Activated naive CD8-positive, alpha-beta T cell treated with anti-CD3 and anti-CD28 coated beads, Interleukin-2, amount 10 ng/mL, durations not matched to agents 7 days and 5 days (primary cell): ENCODE data around the gene SLC16A3. TPM values are rescaled to one million over a fixed set of nuclear protein-coding genes. Genes with fewer than 3 reads are reported as not detected.

Experiments used
- ATAC-seq: fragments of 150-1000 bp; cut with Tn5 transposase; one replicate; pipeline ENCODE4 v1.10.0; 2021; ENCODE audit warnings: low read depth, moderate library complexity
- POLR2A ChIA-PET: fragments of 350-600 bp; sonication (Branson Sonifier 250); formaldehyde crosslinking; loops from one replicate; lab custom pipeline; 2021; ENCODE audit warnings: antibody characterized with exemption; lab: Charles Lee
- DNase-seq: peaks from one replicate; pipeline ENCODE4 v3.0.0; 2021
- H3K27ac Mint-ChIP-seq: one replicate; pipeline ENCODE4 v1.8.0; 2022; ENCODE audit warnings: mild to moderate bottlenecking, mixed read lengths
- H3K27me3 Mint-ChIP-seq: one replicate; pipeline ENCODE4 v1.8.0; 2022; ENCODE audit warnings: mild to moderate bottlenecking, moderate library complexity, mixed read lengths
- H3K36me3 Mint-ChIP-seq: one replicate; pipeline ENCODE4 v1.8.0; 2021; ENCODE audit warnings: mild to moderate bottlenecking, mixed read lengths
- H3K4me1 Mint-ChIP-seq: one replicate; pipeline ENCODE4 v1.8.0; 2021; ENCODE audit warnings: mixed read lengths
- H3K4me3 Mint-ChIP-seq: one replicate; pipeline ENCODE4 v1.8.0; 2022; ENCODE audit warnings: mild to moderate bottlenecking, moderate library complexity, mixed read lengths
- H3K9me3 Mint-ChIP-seq: one replicate; pipeline ENCODE4 v1.8.0; 2021; ENCODE audit warnings: mixed read lengths
- total RNA-seq, 2 experiments: library from RNA; stranded (reverse); gene quantifications; one replicate each; pipeline ENCODE4 v1.2.3, GENCODE V29; 2021

SLC16A3 gene
- total RNA-seq, 2 experiments from 2014 or later: 195 to 211 TPM

DNA sequence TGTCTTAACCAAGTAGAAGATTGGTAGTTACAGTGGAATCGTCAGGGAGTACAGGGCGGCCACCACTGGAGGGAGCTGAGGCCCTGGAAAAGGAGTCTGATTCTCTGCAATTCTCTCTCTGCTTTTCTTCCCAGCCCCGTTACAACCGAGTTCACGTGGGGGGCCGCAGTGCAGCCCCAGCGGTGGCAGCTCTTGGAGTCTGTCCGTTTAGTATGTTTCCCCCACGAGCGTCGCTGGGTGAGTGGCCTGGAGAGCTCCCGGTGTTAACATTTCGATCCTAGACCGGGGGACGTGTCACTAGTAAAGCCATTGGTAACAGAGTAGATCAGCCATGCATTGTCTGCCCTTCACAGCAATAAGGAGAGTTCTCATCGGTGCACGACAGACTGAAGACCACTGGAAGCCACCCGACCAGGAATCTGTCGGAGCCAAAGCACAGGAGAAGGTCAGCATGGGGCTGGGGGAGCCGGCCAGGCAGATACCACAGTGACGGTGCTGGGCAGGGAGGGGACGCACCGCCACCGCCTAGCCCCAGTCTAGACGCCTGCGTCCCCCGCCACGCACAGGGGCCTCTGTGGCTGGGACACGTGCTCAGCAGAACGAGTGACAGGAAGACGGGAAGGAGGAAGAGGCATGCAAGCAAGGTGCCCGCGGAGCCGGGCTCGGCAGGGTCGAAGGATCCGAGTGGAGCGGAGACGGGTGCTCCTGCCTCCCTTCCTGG lies 15.7 kb downstream of the SLC16A3 start:
- DNase-seq (no peak), ATAC-seq (no peak)
- POLR2A ChIA-PET: interaction anchor here (1.8 kb wide), 1 partner anchor 54 kb away, joined by 7 read pairs; no protein-coding TSS in a partner anchor
- Mint-ChIP-seq H3K27me3 (no peaks in the 10 kb centered on the region), H3K9me3 (no peaks in the 10 kb centered on the region), H3K36me3 (peaks cover 23% of the 10 kb centered on the region), H3K27ac (peak overlapping the region; percentile 70), H3K4me1 (peaks cover 23% of the 10 kb centered on the region), H3K4me3 (no peak overlapping the region)

DNA sequence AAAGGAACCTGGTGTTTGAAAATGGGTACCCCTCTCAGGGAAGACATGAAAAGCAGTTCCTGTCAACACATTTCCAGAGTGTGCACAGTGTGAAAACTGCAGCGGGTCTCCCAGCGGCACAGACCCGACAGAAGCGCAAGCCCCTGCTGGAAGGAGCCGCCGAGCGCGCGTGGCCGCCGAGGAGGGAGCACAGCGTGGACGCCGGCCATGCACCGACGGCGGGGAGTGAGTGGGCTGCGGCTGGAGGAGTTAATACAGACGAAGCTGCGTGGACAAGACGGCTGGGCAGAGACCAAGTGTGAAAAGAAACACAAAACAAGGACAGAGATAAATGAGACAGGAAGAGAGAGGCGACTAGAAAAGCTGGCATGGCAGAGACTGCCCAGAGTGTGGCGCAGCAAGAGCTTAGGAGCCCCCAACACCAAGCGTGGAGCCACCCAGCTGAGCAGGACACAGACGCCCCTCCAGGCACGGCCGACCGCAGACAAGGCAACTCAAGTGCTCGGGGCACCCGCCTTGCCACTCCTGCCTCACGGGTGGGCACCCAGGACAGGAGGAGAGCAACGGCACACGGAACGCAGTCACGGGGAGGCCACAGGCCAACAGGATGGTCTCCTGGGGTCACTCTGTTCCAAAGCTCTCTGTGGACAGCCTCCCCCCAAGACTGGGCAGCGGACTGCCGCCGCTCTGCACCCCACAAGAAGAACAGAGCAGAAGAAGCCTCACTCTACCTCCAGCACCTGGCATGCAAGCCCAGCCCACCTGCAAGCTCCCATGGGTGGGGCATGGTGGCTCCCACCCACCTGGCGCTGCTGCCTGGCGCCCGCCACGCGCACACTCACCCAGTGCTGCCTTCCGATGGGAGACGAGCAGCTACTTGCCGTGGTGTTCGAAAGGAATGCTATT lies 16.5 kb downstream of the SLC16A3 start:
- peaks cover 24% of the 10 kb centered on the region for H3K36me3 Mint-ChIP-seq
- DNase-seq: no peak
- no peaks in the 10 kb centered on the region for H3K9me3 Mint-ChIP-seq
- POLR2A ChIA-PET: interaction anchor here (1.8 kb wide), 1 partner anchor 53 kb away, joined by 7 read pairs; no protein-coding TSS in a partner anchor
- H3K27ac Mint-ChIP-seq: peak overlapping the region; percentile 61
- no peak for ATAC-seq
- peaks cover 21% of the 10 kb centered on the region for H3K4me1 Mint-ChIP-seq
- H3K4me3 Mint-ChIP-seq: no peak overlapping the region
- H3K27me3 Mint-ChIP-seq: no peaks in the 10 kb centered on the region

- H3K27ac Mint-ChIP-seq: no peak overlapping the region
- H3K27me3 Mint-ChIP-seq: no peaks in the 10 kb centered on the region
- H3K9me3 Mint-ChIP-seq: no peaks in the 10 kb centered on the region
- no peak overlapping the region for H3K4me3 Mint-ChIP-seq
- peaks cover 25% of the 10 kb centered on the region for H3K36me3 Mint-ChIP-seq
- POLR2A ChIA-PET: interaction anchor here (1.8 kb wide), 1 partner anchor 52 kb away, joined by 7 read pairs; no protein-coding TSS in a partner anchor
- no peak for ATAC-seq
- peaks cover 17% of the 10 kb centered on the region for H3K4me1 Mint-ChIP-seq
- no peak for DNase-seq
Observed at GRCh38 chr17:82246040-82246364, 17.2 kb downstream of the SLC16A3 start.

DNA sequence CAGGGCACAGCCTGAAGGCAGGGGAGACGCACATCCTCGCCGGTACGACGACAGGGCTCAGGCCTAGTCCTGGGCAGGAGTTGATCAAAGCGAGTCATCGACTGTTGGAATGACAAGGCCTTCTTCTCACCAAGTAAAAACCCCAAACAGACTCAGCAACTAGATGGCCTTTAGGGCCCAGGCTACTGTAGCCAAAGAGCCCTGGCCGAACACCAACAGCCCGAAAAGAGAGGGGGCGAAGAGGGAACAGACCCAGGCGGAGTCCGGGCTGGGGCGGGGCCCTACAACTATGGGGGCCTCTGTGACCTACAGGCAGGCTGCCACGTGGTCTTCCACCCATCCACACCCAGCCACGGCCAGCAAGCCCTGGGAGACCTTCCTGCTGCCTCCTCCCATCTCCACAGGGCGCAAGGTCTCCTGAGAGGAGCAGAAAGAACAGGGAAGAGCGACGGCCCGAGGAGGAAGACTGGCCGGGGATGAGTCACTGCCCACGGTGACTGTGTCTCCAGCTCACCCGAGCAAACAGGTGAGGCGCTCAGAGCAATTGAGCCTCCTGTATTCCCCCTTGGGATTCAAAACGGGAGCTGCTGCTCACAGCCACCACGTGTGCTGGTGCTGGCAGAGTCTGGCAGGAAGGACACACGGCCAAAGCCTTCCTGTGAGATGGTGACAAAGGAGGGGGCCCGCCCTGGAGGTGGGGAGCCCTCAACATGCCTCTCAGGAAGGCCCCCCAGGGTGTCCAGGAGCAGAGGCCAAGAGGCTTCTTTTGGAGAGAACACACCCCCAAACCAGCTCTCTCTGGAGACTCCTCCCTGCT lies 17.7 kb downstream of the SLC16A3 start:
- ATAC-seq: no peak
- no peak for DNase-seq
- Mint-ChIP-seq H3K4me3 (no peak overlapping the region), H3K4me1 (peaks cover 14% of the 10 kb centered on the region), H3K9me3 (no peaks in the 10 kb centered on the region), H3K27ac (no peak overlapping the region), H3K27me3 (no peaks in the 10 kb centered on the region), H3K36me3 (peaks cover 29% of the 10 kb centered on the region)
- POLR2A ChIA-PET: interaction anchor here (1.8 kb wide), 1 partner anchor 52 kb away, joined by 7 read pairs; no protein-coding TSS in a partner anchor

GRCh38 chr17:82247182-82247823 lies 18.5 kb downstream of the SLC16A3 start:
- POLR2A ChIA-PET: no interaction called here
- H3K4me3 Mint-ChIP-seq: no peak overlapping the region
- no peaks in the 10 kb centered on the region for H3K9me3 Mint-ChIP-seq
- H3K27ac Mint-ChIP-seq: peak overlapping the region; percentile 45
- ATAC-seq: no peak
- peaks cover 13% of the 10 kb centered on the region for H3K4me1 Mint-ChIP-seq
- no peak for DNase-seq
- no peaks in the 10 kb centered on the region for H3K27me3 Mint-ChIP-seq
- peaks cover 36% of the 10 kb centered on the region for H3K36me3 Mint-ChIP-seq

DNA sequence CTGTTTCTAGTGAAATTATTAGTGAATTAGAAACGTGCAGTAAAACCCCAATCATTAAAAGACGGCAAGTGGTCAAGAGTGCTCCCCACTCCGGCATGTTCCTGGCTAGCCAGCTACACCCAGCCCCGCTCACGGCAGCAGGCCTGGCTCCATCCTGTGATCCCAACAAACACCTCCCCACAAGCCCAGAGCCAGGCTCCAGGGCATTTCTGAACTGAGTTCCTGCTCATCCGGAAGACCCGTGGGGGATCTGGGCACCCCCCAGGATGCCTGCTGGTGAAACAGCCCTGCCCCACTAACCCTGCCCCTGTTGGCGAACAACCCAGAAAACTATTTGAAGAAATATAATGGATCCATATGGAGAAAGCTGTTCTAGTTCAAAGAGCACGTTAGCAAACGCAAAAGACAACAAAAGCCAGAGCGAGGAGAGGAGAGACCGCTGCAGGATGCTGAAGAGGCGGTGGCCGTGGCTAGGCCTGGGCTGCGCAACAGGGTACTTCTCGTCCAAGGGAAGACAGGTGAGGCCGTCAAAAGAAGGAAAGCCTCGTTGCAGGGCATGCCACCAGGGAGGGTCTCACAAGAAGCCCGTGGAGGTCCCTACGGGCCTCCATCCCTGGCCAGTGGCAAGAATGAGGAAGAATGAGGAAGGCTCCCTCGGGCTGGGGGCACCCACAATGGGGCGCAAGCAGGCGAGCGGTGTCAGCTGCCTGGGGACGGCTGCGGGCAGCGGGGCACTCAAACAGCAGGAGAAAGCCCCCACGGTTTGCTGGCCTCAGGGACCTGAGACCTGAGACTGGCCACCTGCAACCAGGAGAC lies 19.2 kb downstream of the SLC16A3 start:
- H3K4me1 Mint-ChIP-seq: peaks cover 10% of the 10 kb centered on the region
- H3K4me3 Mint-ChIP-seq: no peak overlapping the region
- no peaks in the 10 kb centered on the region for H3K9me3 Mint-ChIP-seq
- no peak for ATAC-seq
- no peak overlapping the region for H3K27ac Mint-ChIP-seq
- H3K27me3 Mint-ChIP-seq: no peaks in the 10 kb centered on the region
- DNase-seq: no peak
- H3K36me3 Mint-ChIP-seq: peaks cover 39% of the 10 kb centered on the region
- POLR2A ChIA-PET: no interaction called here

GRCh38 chr17:82248815-82249674 lies 20.2 kb downstream of the SLC16A3 start:
- no peaks in the 10 kb centered on the region for H3K27me3 Mint-ChIP-seq
- H3K27ac Mint-ChIP-seq: no peak overlapping the region
- peaks cover 8% of the 10 kb centered on the region for H3K4me1 Mint-ChIP-seq
- no peak for ATAC-seq
- no peak overlapping the region for H3K4me3 Mint-ChIP-seq
- peaks cover 40% of the 10 kb centered on the region for H3K36me3 Mint-ChIP-seq
- DNase-seq: no peak
- POLR2A ChIA-PET: no interaction called here
- H3K9me3 Mint-ChIP-seq: no peaks in the 10 kb centered on the region

DNA sequence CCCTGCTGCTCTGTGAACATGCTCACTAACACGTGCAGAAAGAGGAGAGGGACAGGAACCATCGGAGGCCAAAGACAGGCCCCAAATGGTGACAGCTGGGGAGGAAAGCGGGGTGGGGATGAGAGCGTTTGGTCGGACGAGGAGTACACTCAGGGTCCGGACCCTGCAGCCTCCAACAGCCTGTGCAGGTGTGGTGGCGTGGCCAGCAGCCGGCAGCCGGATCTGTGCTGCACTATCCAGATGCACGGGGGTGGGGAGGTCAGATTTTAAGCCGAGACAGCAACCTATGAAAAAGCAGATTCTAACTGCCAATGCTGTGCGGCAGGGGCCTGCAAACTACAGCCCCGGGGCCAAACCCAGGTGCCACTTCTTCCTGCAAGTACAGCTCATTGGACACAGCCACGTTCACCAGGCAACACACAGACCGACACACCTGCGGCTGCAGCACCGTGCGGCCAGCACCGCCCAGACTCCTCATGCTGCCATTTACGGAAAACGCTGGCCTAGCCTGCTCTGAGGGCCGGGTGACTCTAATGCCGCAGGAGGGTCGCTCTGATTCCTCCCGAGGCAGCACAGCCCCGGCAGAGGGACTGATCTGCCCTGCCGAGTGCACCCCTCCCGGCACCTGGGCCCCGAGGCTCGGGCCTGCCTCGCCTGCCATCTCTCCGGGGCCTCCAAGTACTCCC lies 21.2 kb downstream of the SLC16A3 start:
- peaks cover 33% of the 10 kb centered on the region for H3K36me3 Mint-ChIP-seq
- H3K9me3 Mint-ChIP-seq: no peaks in the 10 kb centered on the region
- peaks cover 5% of the 10 kb centered on the region for H3K4me1 Mint-ChIP-seq
- ATAC-seq (no peak), DNase-seq (no peak)
- H3K27ac Mint-ChIP-seq: no peak overlapping the region
- no peaks in the 10 kb centered on the region for H3K27me3 Mint-ChIP-seq
- POLR2A ChIA-PET: no interaction called here
- H3K4me3 Mint-ChIP-seq: no peak overlapping the region

GRCh38 chr17:82250868-82251500 lies 22.1 kb downstream of the SLC16A3 start:
- Mint-ChIP-seq H3K4me3 (no peak overlapping the region), H3K36me3 (peaks cover 39% of the 10 kb centered on the region), H3K27me3 (no peaks in the 10 kb centered on the region), H3K9me3 (peaks cover 2% of the 10 kb centered on the region), H3K27ac (no peak overlapping the region), H3K4me1 (peaks cover 7% of the 10 kb centered on the region)
- DNase-seq (no peak), ATAC-seq (no peak)
- POLR2A ChIA-PET: no interaction called here

- H3K4me1 Mint-ChIP-seq: peaks cover 11% of the 10 kb centered on the region
- H3K4me3 Mint-ChIP-seq: no peak overlapping the region
- peaks cover 2% of the 10 kb centered on the region for H3K9me3 Mint-ChIP-seq
- POLR2A ChIA-PET: no interaction called here
- no peaks in the 10 kb centered on the region for H3K27me3 Mint-ChIP-seq
- H3K27ac Mint-ChIP-seq: no peak overlapping the region
- peaks cover 53% of the 10 kb centered on the region for H3K36me3 Mint-ChIP-seq
- DNase-seq (no peak), ATAC-seq (no peak)
Observed at GRCh38 chr17:82252511-82253178, 23.8 kb downstream of the SLC16A3 start.
